Endodermal cell (in vitro differentiated cells): Measurements from ENCODE around the gene LSM14B. TPM values are rescaled to one million over a fixed set of nuclear protein-coding genes. Genes with fewer than 3 reads are reported as not detected.

Experiments used
- DNase-seq: peaks from one replicate; pipeline ENCODE4 v3.0.0-alpha.2; 2017
- H3K27ac ChIP-seq: 2 replicates; pipeline ENCODE4 v1.5.1; 2013; ENCODE audit warnings: mild to moderate bottlenecking, low read depth, low read length, moderate library complexity
- H3K27me3 ChIP-seq: 2 replicates; pipeline ENCODE4 v1.6.1; 2013; ENCODE audit warnings: mild to moderate bottlenecking, low read length, moderate library complexity; ENCODE audit not compliant: insufficient read depth, control insufficient read depth, poor library complexity, severe bottlenecking
- H3K36me3 ChIP-seq: 2 replicates; pipeline ENCODE4 v1.7.0; 2013; ENCODE audit warnings: mild to moderate bottlenecking, low read length, moderate library complexity; ENCODE audit not compliant: control insufficient read depth, insufficient read depth
- H3K4me1 ChIP-seq: one replicate; pipeline ENCODE4 v1.7.0; 2013; ENCODE audit warnings: low read length; ENCODE audit not compliant: control insufficient read depth, insufficient read depth
- H3K4me3 ChIP-seq: 2 replicates; pipeline ENCODE4 v1.5.1; 2013; ENCODE audit warnings: mild to moderate bottlenecking, low read length, moderate library complexity
- H3K9ac ChIP-seq: 2 replicates; pipeline ENCODE4 v1.6.1; 2013; ENCODE audit warnings: mild to moderate bottlenecking, low read length, moderate library complexity; ENCODE audit not compliant: poor library complexity, severe bottlenecking; ENCODE audit errors: extremely low read depth
- H3K9me3 ChIP-seq: 2 replicates; pipeline ENCODE4 v1.6.1; 2013; ENCODE audit warnings: mild to moderate bottlenecking, low read length, moderate library complexity; ENCODE audit not compliant: control insufficient read depth
- H3K27ac Mint-ChIP-seq: 2 replicates; pipeline ENCODE4 v1.8.0; 2020; ENCODE audit warnings: mixed read lengths
- H3K27me3 Mint-ChIP-seq: 2 replicates; pipeline ENCODE4 v1.8.0; 2021; ENCODE audit warnings: mild to moderate bottlenecking, mixed read lengths; ENCODE audit not compliant: insufficient read depth
- H3K36me3 Mint-ChIP-seq: 2 replicates; pipeline ENCODE4 v1.8.0; 2020; ENCODE audit warnings: low read depth, mixed read lengths
- H3K4me1 Mint-ChIP-seq: 2 replicates; pipeline ENCODE4 v1.8.0; 2020; ENCODE audit warnings: mixed read lengths
- H3K4me3 Mint-ChIP-seq: 2 replicates; pipeline ENCODE4 v1.8.0; 2020; ENCODE audit warnings: mild to moderate bottlenecking, moderate library complexity, mixed read lengths
- H3K9me3 Mint-ChIP-seq: 2 replicates; pipeline ENCODE4 v1.8.0; 2020; ENCODE audit warnings: mild to moderate bottlenecking, mixed read lengths
- CTCF ChIP-seq: fragments of 200-600 bp; sonication (generic); conservative IDR thresholded peaks from 2 replicates; pipeline ENCODE4 v1.5.0; 2021; ENCODE audit warnings: antibody characterized with exemption, mild to moderate bottlenecking
- WGBS, 2 experiments: methylation state at CpG; one replicate each; pipeline versions ENCODE4 v1.1.5 to v1.1.7; 2013; ENCODE audit warnings: missing lambda C conversion rate in 2 of 2, mixed read lengths in 1 of 2; ENCODE audit not compliant: insufficient coverage in 1 of 2, insufficient read length in 1 of 2; 5-methylcytosine and 5-hydroxymethylcytosine counted together
- total RNA-seq, 2 donors: library from RNA; stranded (reverse); fragmentation: NEBNext Ultra II Directional in 1 of 2; extraction: Animal tissue kit (Norgen Biotek cat#: 25700) in 1 of 2; gene quantifications; 2 replicates in 1 of 2; 3 replicates in 1 of 2; pipeline ENCODE4 v1.2.1, GENCODE V29; 2021

LSM14B gene
- total RNA-seq, 2 donors from 2014 or later: 89.1 to 91.1 TPM

- H3K27me3 ChIP-seq: no peaks in the 10 kb centered on the region
- H3K27me3 Mint-ChIP-seq: no peaks in the 10 kb centered on the region
- no peaks in the 10 kb centered on the region for H3K9me3 ChIP-seq
- H3K4me1 ChIP-seq: peaks cover 4% of the 10 kb centered on the region
- peaks cover 91% of the 10 kb centered on the region for H3K36me3 Mint-ChIP-seq
- no peak overlapping the region for H3K9ac ChIP-seq
- peak overlapping the region; percentile 41 for H3K27ac Mint-ChIP-seq
- no peaks in the 10 kb centered on the region for H3K4me1 Mint-ChIP-seq
- DNase-seq: no peak
- WGBS, 2 experiments: 95 to 100% methylated on average over 5 to 7 of the region's 7 CpGs
- TF ChIP-seq CTCF: no peak
- no peak overlapping the region for H3K27ac ChIP-seq
- peaks cover 94% of the 10 kb centered on the region for H3K36me3 ChIP-seq
- H3K4me3 Mint-ChIP-seq: no peak overlapping the region
- H3K4me3 ChIP-seq: no peak overlapping the region
- H3K9me3 Mint-ChIP-seq: no peaks in the 10 kb centered on the region
Observed at GRCh38 chr20:62132421-62132820, 10.1 kb downstream of the LSM14B start.

- Mint-ChIP-seq H3K27me3 (no peaks in the 10 kb centered on the region), H3K9me3 (no peaks in the 10 kb centered on the region), H3K4me3 (no peak overlapping the region), H3K27ac (no peak overlapping the region), H3K4me1 (no peaks in the 10 kb centered on the region), H3K36me3 (peaks cover 91% of the 10 kb centered on the region)
- no peak overlapping the region for H3K4me3 ChIP-seq
- TF ChIP-seq CTCF: no peak
- no peaks in the 10 kb centered on the region for H3K27me3 ChIP-seq
- peaks cover 94% of the 10 kb centered on the region for H3K36me3 ChIP-seq
- H3K9me3 ChIP-seq: no peaks in the 10 kb centered on the region
- DNase-seq: no peak
- H3K9ac ChIP-seq: no peak overlapping the region
- no peak overlapping the region for H3K27ac ChIP-seq
- no peaks in the 10 kb centered on the region for H3K4me1 ChIP-seq
- 93 to 94% methylated on average over 19 to 29 of the region's 29 CpGs for WGBS, 2 experiments
Observed at GRCh38 chr20:62133051-62133845, 11.0 kb downstream of the LSM14B start.

- H3K4me3 Mint-ChIP-seq: no peak overlapping the region
- H3K36me3 Mint-ChIP-seq: peaks cover 90% of the 10 kb centered on the region
- H3K27me3 Mint-ChIP-seq: no peaks in the 10 kb centered on the region
- H3K4me3 ChIP-seq: no peak overlapping the region
- no peak overlapping the region for H3K9ac ChIP-seq
- peaks cover 94% of the 10 kb centered on the region for H3K36me3 ChIP-seq
- H3K27me3 ChIP-seq: no peaks in the 10 kb centered on the region
- 96 to 97% methylated on average over 12 of the region's 12 CpGs for WGBS, 2 experiments
- no peaks in the 10 kb centered on the region for H3K9me3 ChIP-seq
- no peaks in the 10 kb centered on the region for H3K4me1 Mint-ChIP-seq
- peak; percentile 63 for TF ChIP-seq CTCF
- peak overlapping the region; percentile 61 for H3K27ac Mint-ChIP-seq
- H3K9me3 Mint-ChIP-seq: no peaks in the 10 kb centered on the region
- no peak overlapping the region for H3K27ac ChIP-seq
- H3K4me1 ChIP-seq: no peaks in the 10 kb centered on the region
- peak; percentile 63 for DNase-seq
Observed at GRCh38 chr20:62133864-62134263, 11.6 kb downstream of the LSM14B start.
